GM12872 (cell line): Measurements from ENCODE around the gene SETBP1.

ENCODE experiments used
- CTCF ChIP-seq: IDR thresholded peaks from 3 replicates; pipeline ENCODE4 v1.5.1; 2011; ENCODE audit warnings: low read depth, mild to moderate bottlenecking, low read length, moderate library complexity; ENCODE audit not compliant: insufficient read depth

SETBP1 gene

GRCh38 chr18:44727291-44727690 lies 46.6 kb downstream of the SETBP1 start:
- no peak for TF ChIP-seq CTCF

GRCh38 chr18:44729631-44730101 lies 49.0 kb downstream of the SETBP1 start:
- TF ChIP-seq CTCF, result no peak

GRCh38 chr18:44730803-44731529 lies 50.3 kb downstream of the SETBP1 start:
- no peak for TF ChIP-seq CTCF

- TF ChIP-seq CTCF, result no peak
Measured at GRCh38 chr18:44731530-44732237, 51.0 kb downstream of the SETBP1 start.

GRCh38 chr18:44732238-44732563 lies 51.5 kb downstream of the SETBP1 start:
- TF ChIP-seq CTCF, result no peak

GRCh38 chr18:44732599-44732998 lies 51.9 kb downstream of the SETBP1 start:
- TF ChIP-seq CTCF, result no peak

GRCh38 chr18:44733069-44733753 lies 52.5 kb downstream of the SETBP1 start:
- TF ChIP-seq CTCF, result no peak
